ENCODE data around the gene WNT5B. TPM values are rescaled to one million over a fixed set of nuclear protein-coding genes. Genes with fewer than 3 reads are reported as not detected.

The WNT5B gene
- total RNA-seq, 2 experiments from 2014 or later: 0.86 to 14.7 TPM

- no peak overlapping the region for H3K4me3 ChIP-seq (ENCODE audit: low read depth, low read length, poor library complexity, severe bottlenecking)
- intact Hi-C loops (cut with micrococcal nuclease; ENCODE audit: unreplicated experiment): no loop called here
- H2AFZ ChIP-seq (ENCODE audit: low read length): no peak overlapping the region
- no peak for DNase-seq (ENCODE audit: low spot score)
- no peaks in the 10 kb centered on the region for H3K79me2 ChIP-seq (ENCODE audit: insufficient read depth, low read depth, low read length)
- H3K4me1 ChIP-seq (ENCODE audit: insufficient read depth, low read length, poor library complexity, severe bottlenecking): no peaks in the 10 kb centered on the region
- no peak for TF ChIP-seq EZH2phosphoT487 (IDR thresholded peaks at IDR 0.05; ENCODE audit: borderline replicate concordance, low read depth, low read length)
- no peak for TF ChIP-seq CTCF (conservative IDR thresholded peaks at IDR 0.05; ENCODE audit: low read length)
- no peaks in the 10 kb centered on the region for H3K36me3 ChIP-seq (ENCODE audit: insufficient read depth, low read length)
- H4K20me1 ChIP-seq (ENCODE audit: insufficient read depth, low read length): no peaks in the 10 kb centered on the region
- CTCF ChIA-PET (ENCODE audit: unreplicated experiment): no interaction called here
- no peaks in the 10 kb centered on the region for H3K9me3 ChIP-seq (ENCODE audit: low read length)
- POLR2A ChIA-PET: no interaction called here
- no peak overlapping the region for H3K4me2 ChIP-seq (ENCODE audit: low read length)
- H3K9me2 ChIP-seq (ENCODE audit: insufficient read depth, low read length): no peaks in the 10 kb centered on the region
- no TSS peak for BruUV-seq (replicated peaks)
- no peak overlapping the region for H3K27ac ChIP-seq (ENCODE audit: low read depth, low read length, poor library complexity, severe bottlenecking)
Measured at GRCh38 chr12:1650978-1651361, 21.9 kb downstream of the WNT5B start.

- no peak for DNase-seq (ENCODE audit: low spot score)
- no peak overlapping the region for H2AFZ ChIP-seq (ENCODE audit: low read length)
- H3K79me2 ChIP-seq (ENCODE audit: insufficient read depth, low read depth, low read length): no peaks in the 10 kb centered on the region
- TF ChIP-seq EZH2phosphoT487 (IDR thresholded peaks at IDR 0.05; ENCODE audit: borderline replicate concordance, low read depth, low read length): no peak
- no peak for TF ChIP-seq CTCF (conservative IDR thresholded peaks at IDR 0.05; ENCODE audit: low read length)
- intact Hi-C loops (cut with micrococcal nuclease; ENCODE audit: unreplicated experiment): loop anchor here (2.0 kb wide), 2 partner anchors 17 to 289 kb away; no protein-coding TSS in a partner anchor
- no peaks in the 10 kb centered on the region for H3K9me3 ChIP-seq (ENCODE audit: low read length)
- ChIA-PET POLR2A (no interaction called here), CTCF (ENCODE audit: unreplicated experiment) (no interaction called here)
- H3K9me2 ChIP-seq (ENCODE audit: insufficient read depth, low read length): no peaks in the 10 kb centered on the region
- H4K20me1 ChIP-seq (ENCODE audit: insufficient read depth, low read length): no peaks in the 10 kb centered on the region
- no peaks in the 10 kb centered on the region for H3K36me3 ChIP-seq (ENCODE audit: insufficient read depth, low read length)
- no peaks in the 10 kb centered on the region for H3K4me1 ChIP-seq (ENCODE audit: insufficient read depth, low read length, poor library complexity, severe bottlenecking)
- BruUV-seq (replicated peaks): no TSS peak
- no peak overlapping the region for H3K27ac ChIP-seq (ENCODE audit: low read depth, low read length, poor library complexity, severe bottlenecking)
- no peak overlapping the region for H3K4me2 ChIP-seq (ENCODE audit: low read length)
- H3K4me3 ChIP-seq (ENCODE audit: low read depth, low read length, poor library complexity, severe bottlenecking): no peak overlapping the region
Measured at GRCh38 chr12:1651946-1652345, 22.9 kb downstream of the WNT5B start.

- intact Hi-C loops (cut with micrococcal nuclease; ENCODE audit: unreplicated experiment): no loop called here
- Histone ChIP-seq H3K9me2 (ENCODE audit: insufficient read depth, low read length) (no peaks in the 10 kb centered on the region), H3K27ac (ENCODE audit: low read depth, low read length, poor library complexity, severe bottlenecking) (no peak overlapping the region), H2AFZ (ENCODE audit: low read length) (no peak overlapping the region), H3K36me3 (ENCODE audit: insufficient read depth, low read length) (no peaks in the 10 kb centered on the region), H3K79me2 (ENCODE audit: insufficient read depth, low read depth, low read length) (no peaks in the 10 kb centered on the region), H3K4me2 (ENCODE audit: low read length) (no peak overlapping the region), H3K4me1 (ENCODE audit: insufficient read depth, low read length, poor library complexity, severe bottlenecking) (no peaks in the 10 kb centered on the region), H4K20me1 (ENCODE audit: insufficient read depth, low read length) (no peaks in the 10 kb centered on the region), H3K4me3 (ENCODE audit: low read depth, low read length, poor library complexity, severe bottlenecking) (no peak overlapping the region), H3K9me3 (ENCODE audit: low read length) (no peaks in the 10 kb centered on the region)
- BruUV-seq (replicated peaks): no TSS peak
- ChIA-PET POLR2A (interaction anchor here (0.8 kb wide), 1 partner anchor 15 kb away, joined by 3 read pairs; no protein-coding TSS in a partner anchor), CTCF (ENCODE audit: unreplicated experiment) (interaction anchor here (0.8 to 1.5 kb wide), 2 partner anchors 134 to 136 kb away, joined by 3 read pairs; no protein-coding TSS in a partner anchor)
- DNase-seq (ENCODE audit: low spot score): no peak
- TF ChIP-seq EZH2phosphoT487 (IDR thresholded peaks at IDR 0.05; ENCODE audit: borderline replicate concordance, low read depth, low read length) (no peak), CTCF (conservative IDR thresholded peaks at IDR 0.05; ENCODE audit: low read length) (no peak)
Measured at GRCh38 chr12:1655225-1655788, 26.3 kb downstream of the WNT5B start.
